HG02798 (cell line): ENCODE measurements around the gene NR6A1.
A peak's percentile ranks its signal among the peaks of the same experiment; 100 is the strongest.
"Not testable (repeated sequence)": the region's sequence is repeated elsewhere in the genome, so short reads cannot be mapped to it uniquely, and the experiment has no call there.

Source experiments
- ATAC-seq: cut with Tn5 transposase; IDR thresholded peaks from one replicate; pipeline ENCODE4 v1.9.1; 2021; ENCODE audit warnings: mild to moderate bottlenecking; ENCODE audit not compliant: unreplicated experiment, poor library complexity

The NR6A1 gene

DNA sequence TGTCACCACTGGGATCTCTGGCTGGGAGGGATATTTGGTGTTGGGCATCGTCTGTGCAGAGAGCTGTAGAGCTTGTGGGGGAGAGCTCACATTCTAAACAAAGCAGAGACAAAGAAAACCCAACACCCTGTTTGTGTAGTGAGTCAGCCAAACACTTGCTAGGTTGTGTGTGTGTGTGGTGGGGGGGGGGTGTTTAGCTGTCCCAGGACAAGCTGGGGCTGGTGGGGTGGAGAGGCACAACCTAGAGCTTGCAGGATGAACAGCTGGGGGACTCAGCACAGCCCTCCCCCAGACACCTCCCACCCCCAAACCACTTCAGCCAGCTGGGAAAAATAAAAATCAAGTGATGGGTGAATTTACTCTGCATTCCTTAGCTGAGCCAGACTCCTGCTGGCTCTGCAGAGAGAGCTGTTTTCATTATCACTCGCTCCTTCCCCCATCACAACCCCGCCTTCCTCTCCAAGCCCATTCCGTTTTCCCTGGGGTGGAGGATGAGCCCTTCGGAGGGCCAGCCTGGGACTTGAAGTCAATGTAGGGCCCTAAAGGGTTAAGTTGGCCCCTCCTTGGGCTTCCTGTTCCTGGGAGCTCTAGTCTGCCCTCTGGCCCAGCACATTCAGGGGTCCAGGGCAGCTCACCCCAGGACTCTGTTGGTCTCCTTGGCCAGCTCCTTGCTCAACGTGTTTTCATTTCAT lies 8.4 kb upstream of the NR6A1 start:
- ATAC-seq = no peak

DNA sequence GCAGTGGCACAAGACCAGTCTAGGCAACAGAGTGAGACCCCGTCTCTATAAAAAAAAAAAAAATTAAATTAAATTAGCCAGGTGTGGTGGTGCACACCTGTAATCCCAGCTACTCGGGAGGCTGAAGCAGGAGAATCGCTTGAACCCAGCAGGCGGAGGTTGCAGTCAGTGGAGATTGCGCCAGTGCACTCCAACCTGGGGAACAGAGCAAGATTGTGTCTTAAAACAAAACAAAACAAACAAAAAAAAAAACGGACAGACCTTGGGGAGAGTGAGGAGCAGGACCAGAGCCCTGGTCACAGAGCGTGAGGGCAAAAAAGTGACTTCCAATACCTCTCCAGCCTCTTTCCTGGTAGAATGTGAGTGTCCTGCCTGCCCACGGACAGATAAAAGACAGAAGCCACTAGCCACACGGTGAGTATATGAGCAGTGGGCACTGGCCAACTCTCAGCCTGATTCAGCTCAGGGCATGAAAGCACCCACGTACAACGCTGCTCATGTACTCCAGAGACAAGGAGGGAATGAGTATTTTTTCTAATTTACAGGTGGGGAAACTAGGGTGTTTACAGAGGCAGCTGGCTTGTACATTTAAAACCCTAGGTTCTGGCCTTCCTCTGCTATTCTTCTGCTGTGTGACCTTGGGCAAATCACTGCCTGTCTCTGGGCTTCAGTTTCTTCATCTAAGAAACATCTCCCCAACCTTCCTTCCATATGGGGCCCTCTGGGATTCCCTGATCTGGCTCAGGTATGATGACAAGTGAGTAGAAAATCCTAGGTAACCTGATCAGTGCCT lies 7.7 kb upstream of the NR6A1 start:
- no peak for ATAC-seq

GRCh38 chr9:124776954-124777648 lies 6.0 kb upstream of the NR6A1 start, which contains the start of gene OLFML2A:
OLFML2A (plus strand) TSS chr9:124777133; CDS start chr9:124777271, 138 bp downstream.
- no peak for ATAC-seq

DNA sequence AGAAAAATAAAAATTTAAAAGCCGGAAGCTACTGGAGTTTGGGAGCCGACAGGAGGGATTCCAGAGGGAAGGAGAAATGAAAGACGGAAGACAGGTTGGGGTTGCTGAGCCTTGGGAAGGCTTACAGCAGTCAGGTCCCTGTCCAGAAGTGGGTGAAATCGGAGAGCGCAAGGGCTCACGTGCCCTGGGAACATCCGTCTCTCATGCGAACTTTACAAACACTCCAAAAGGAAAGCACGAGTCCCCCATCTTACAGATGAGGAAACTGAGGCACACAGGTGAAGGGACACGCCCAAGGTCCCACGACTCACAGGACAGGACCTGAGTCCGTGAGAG lies 5.5 kb upstream of the NR6A1 start:
- ATAC-seq = no peak

GRCh38 chr9:124774129-124774978 lies 3.2 kb upstream of the NR6A1 start:
- peak; percentile 29 for ATAC-seq

- ATAC-seq = no peak
Observed at GRCh38 chr9:124773473-124774128, 2.5 kb upstream of the NR6A1 start.

- ATAC-seq = not testable (repeated sequence)
Observed at GRCh38 chr9:124772877-124773276, 1.8 kb upstream of the NR6A1 start.

DNA sequence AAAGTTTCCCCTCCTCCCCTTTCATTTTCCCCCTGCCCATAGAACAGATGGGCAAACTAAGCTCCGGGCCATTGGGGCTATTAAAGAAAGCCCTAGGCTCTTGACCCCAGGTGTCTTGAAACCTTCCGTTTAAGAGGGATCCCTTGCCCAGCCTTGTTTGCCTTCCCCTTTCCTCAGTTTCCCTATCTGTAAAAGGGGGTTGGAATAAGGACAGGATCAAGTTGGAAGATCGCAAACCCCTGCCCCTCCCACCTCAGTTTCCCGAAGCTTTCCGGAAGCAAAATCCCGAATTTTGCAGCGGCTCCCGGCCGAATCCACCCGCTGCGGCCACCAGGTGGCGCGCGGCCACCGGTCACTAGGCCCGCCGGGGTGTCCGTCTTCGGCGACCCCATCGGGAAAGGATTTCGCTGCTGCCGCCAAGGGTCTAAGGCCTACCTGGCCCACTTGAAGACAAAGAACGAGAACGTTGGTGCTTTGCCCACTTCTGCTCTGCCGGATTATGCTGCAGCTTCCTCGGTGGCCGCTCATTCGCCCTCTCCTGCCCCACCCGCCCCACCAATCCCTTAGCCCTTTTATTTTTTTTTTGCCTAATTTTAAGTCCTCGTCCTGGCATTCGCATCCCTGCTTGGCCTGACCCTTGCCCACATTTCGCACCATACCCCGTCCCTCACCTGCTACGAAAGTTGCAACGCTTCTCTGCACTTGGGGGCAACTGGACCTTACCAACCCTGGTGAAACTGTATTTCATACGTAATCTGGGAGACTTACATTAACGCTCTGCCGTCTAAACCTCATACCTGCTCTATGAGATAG lies 962 bp upstream of the NR6A1 start:
- no peak for ATAC-seq

DNA sequence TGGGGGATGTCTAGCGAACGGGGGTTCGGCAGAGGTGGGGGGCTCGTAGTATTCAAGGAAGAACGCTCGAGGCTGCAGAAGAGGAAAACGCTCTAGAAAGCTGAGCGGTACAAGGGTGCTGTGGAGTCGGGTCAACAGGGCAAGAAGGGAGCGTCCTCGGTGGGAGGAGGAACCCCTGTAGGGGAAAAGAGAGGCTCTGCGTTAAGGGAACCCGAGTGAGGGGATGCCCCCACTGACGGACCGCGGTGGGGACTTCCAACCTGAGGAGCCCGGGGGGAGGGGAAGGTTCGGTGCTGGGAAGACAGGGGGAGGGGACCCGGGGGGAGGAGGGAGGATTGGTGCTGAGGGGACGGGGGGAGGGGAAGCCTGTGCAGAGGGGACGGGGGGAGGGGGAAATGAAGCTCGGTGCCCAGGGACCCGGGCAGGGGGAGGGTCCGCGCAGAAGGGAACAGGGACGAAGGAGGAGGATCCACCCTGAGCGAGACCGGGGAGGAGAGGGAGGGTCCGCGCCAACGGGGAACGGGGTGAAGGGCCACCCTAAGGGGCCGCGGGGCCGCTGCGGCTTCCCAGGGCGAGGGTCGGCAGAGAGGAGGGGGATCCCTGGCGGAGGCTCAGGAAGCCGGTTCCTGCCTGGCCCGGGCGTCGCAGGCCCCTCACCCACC lies 621 bp downstream of the NR6A1 start:
- ATAC-seq = no peak

- ATAC-seq = no peak
Observed at GRCh38 chr9:124769549-124770358, 1.4 kb downstream of the NR6A1 start.

DNA sequence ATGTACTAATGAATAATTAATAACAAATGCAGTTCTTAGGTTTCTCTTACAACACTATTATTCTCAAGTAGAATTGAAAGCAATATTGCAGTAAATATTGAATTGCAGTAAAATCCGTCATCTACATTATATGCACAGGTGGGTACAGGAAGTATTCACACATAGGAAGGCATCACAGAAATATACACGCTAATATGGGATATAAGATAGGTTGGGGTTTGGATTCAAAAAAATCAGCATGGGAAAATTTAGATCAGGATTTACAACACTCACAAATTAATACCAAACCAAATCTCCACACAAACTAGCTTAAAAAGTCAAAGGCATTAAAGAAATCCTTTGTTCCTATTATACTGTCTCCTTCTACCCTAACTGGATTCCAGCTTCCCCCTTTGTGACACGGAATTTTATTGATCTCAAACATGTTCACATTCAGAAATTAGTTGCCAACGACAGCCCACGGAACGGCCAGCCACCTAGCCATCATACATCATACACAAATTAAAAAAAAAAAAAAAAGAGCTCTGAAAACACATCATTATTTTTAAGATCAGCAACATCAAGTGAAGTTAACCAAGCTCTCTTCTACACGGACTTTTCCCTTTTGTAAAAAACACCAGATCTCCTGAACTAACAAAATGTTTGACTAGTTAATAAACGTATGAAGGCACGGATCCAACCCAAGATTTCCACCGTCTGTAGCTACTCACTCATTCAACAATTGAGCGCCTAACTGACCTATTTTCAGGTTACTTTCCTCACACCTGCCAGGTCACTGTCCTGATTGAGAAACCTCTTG lies 2.2 kb downstream of the NR6A1 start:
- no peak for ATAC-seq

DNA sequence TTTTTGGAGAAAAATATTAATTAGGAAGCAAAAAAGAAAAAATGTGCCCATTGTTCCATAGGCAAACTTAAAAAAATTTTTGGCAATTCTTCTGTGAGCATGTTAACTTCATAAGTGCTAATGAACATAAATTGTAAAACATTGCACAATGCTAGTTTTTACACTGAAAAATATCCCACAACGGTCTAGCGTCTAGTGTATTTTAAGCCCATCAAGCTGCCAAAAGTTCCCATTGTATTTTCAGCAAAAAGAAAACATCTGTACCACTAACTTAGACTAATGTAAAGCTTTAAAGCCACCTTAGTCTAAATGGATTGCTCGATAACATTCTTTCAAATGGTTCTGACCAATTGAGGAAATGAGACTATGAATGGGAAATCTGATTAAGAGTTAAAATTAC lies 2.8 kb downstream of the NR6A1 start:
- no peak for ATAC-seq

GRCh38 chr9:124767821-124768220 lies 3.3 kb downstream of the NR6A1 start:
- ATAC-seq = no peak

- ATAC-seq = no peak
Observed at GRCh38 chr9:124766815-124767554, 4.1 kb downstream of the NR6A1 start.

DNA sequence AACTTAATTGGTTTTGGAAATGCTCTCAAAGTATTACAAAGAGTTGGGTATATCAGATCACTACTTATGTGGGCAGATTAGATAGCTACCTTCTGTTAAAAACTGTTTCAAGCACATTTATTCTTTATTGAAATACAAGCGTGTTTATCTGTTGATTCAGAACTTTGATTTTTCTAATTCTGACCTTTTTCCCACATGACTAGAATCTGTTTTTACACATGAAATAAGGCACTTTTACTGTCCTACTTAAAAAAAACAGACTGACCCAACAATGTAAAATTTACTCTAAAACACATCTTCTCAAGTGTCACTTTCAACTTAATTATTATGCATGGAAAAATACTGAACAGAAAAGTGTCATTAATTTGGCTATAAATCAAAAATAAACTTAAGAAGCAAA lies 4.8 kb downstream of the NR6A1 start:
- ATAC-seq = no peak

- no peak for ATAC-seq
Observed at GRCh38 chr9:124765439-124765835, 5.7 kb downstream of the NR6A1 start.
